MM.1S (cell line): ENCODE results near the gene MZF1.

Experiments used
- CTCF ChIP-seq: fragments of 300-600 bp; sonication (generic); IDR thresholded peaks from 2 replicates; pipeline ENCODE4 v1.5.1; 2016; ENCODE audit warnings: antibody characterized with exemption, low read length, mixed read lengths
- EZH2 ChIP-seq: fragments of 300-600 bp; sonication (generic); optimal IDR thresholded peaks from 2 replicates; pipeline ENCODE3; 2017; ENCODE audit warnings: low read depth, mild to moderate bottlenecking, antibody characterized with exemption, low read length, mixed read lengths

- TF ChIP-seq CTCF (no peak), EZH2 (no peak)
Observed at GRCh38 chr19:58549664-58550361, 23.3 kb downstream of the MZF1 start.
